Medulla oblongata (tissue), 1 donor: ENCODE measurements around the gene ARHGAP9.
A peak's percentile ranks its signal among the peaks of the same experiment; 100 is the strongest.
"Not testable (repeated sequence)": the region's sequence is repeated elsewhere in the genome, so short reads cannot be mapped to it uniquely, and the experiment has no call there.

Source experiments
- DNase-seq: peaks from one replicate; pipeline ENCODE4 v3.0.0-alpha.2; 2015; ENCODE audit errors: extremely low spot score

ARHGAP9 gene

GRCh38 chr12:57434517-57435223 is 45.0 kb downstream of the ARHGAP9 start, which contains the start of gene INHBC:
INHBC (plus strand) TSS chr12:57434784; CDS start chr12:57434887, 103 bp downstream.
- no peak for DNase-seq

GRCh38 chr12:57433370-57433769 is 46.3 kb downstream of the ARHGAP9 start:
- DNase-seq, result no peak

- no peak for DNase-seq
Observed at GRCh38 chr12:57431654-57432188, 47.9 kb downstream of the ARHGAP9 start.

DNA sequence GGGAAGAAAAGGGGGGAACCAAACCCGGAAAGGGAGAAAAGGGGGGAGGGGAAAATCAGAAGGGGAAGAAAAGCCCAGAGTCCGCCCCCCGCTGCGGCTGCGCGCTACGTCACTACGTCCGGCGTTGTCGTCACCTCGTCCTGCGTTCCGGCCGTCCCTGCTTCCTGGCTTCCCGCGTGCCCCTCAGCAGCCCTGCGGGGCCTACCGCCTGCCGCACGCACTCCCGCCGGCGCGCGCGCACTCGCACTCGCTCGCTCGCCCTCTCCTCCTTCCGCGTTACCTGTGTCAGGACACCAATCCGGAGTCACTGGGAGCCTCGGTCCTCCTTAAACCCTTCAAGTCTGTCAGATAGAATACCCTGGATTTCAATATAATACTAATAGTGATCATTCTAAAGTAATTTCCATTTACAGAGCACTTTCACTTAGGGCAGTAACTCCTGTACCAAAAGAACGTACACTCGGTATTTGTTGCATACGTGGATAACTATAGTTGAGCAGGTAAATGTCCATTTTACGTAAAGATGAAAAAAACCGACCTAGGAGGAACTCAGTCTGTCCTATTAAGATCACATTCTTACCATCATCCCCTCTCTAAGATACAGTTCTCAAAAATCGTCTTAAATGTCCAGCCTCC is 48.6 kb downstream of the ARHGAP9 start, which contains the start of gene R3HDM2:
R3HDM2 (minus strand) TSS at position 113 of the 636 bp plus-strand sequence. CDS start 120,615 bp downstream, outside the sequence.
- DNase-seq, result peak; percentile 92

- DNase-seq, result peak; percentile 19
Observed at GRCh38 chr12:57430112-57430930, 49.3 kb downstream of the ARHGAP9 start.

- no peak for DNase-seq
Observed at GRCh38 chr12:57429473-57430111, 50.1 kb downstream of the ARHGAP9 start.

- no peak for DNase-seq
Observed at GRCh38 chr12:57428965-57429364, 50.7 kb downstream of the ARHGAP9 start.

GRCh38 chr12:57426948-57427347 is 52.7 kb downstream of the ARHGAP9 start:
- DNase-seq, result not testable (repeated sequence)
